Peyer's patch (tissue), 4 donors: ENCODE results near the gene MRTFB. TPM values are rescaled to one million over a fixed set of nuclear protein-coding genes. Genes with fewer than 3 reads are reported as not detected.

Experiments
- DNase-seq, 3 donors: peaks; one replicate each; pipeline ENCODE4 v3.0.0-alpha.2; 2017 to 2019
- H3K27ac ChIP-seq, 4 donors: fragments of 200-600 bp; sonication (generic); one replicate each; pipeline ENCODE4 v1.5.1; 2016 to 2019
- H3K27me3 ChIP-seq, 2 donors: fragments of 200-600 bp; sonication (generic); one replicate each; pipeline ENCODE4 v1.5.1; 2019
- H3K36me3 ChIP-seq, 3 donors: fragments of 200-600 bp; sonication (generic); one replicate each; pipeline ENCODE4 v1.5.1; 2016 to 2019
- H3K4me1 ChIP-seq, 4 donors: fragments of 200-600 bp; sonication (generic); one replicate each; pipeline ENCODE4 v1.5.1; 2016 to 2019
- H3K4me3 ChIP-seq, 4 donors: fragments of 200-600 bp; sonication (generic); 1 replicate in 3 of 4; 2 replicates in 1 of 4; pipeline ENCODE4 v1.5.1; 2016 to 2019; ENCODE audit warnings: mild to moderate bottlenecking in 1 of 4
- H3K9me3 ChIP-seq, 4 donors: fragments of 200-600 bp; sonication (generic); one replicate each; pipeline ENCODE4 v1.5.1; 2016 to 2019; ENCODE audit warnings: mild to moderate bottlenecking in 1 of 4
- CTCF ChIP-seq, 6 experiments: fragments of 450-650 bp in 4 of 6; fragments of 200-600 bp in 2 of 6; sonication (generic) in 1 of 6; IDR thresholded peaks; one replicate each; pipeline ENCODE4 v1.5.1; 2017 to 2019; ENCODE audit warnings: antibody characterized with exemption in 6 of 6, mild to moderate bottlenecking in 3 of 6, moderate library complexity in 1 of 6
- POLR2A ChIP-seq, 2 donors: fragments of 450-650 bp; IDR thresholded peaks; one replicate each; pipeline ENCODE4 v1.5.1; 2017; ENCODE audit warnings: antibody characterized with exemption in 2 of 2, mild to moderate bottlenecking in 2 of 2, moderate library complexity in 2 of 2
- total RNA-seq, 4 donors: library from RNA; depleted of rRNA; stranded (reverse); fragments of >200 nt; gene quantifications; one replicate each; pipeline ENCODE4 v1.1.0, GENCODE V29; 2016

MRTFB gene
- total RNA-seq, 4 donors from 2014 or later = 42.2 to 136 (median 68.7) TPM

GRCh38 chr16:14061732-14062259, 9.3 kb upstream of the MRTFB start:
- TF ChIP-seq POLR2A (IDR thresholded peaks at IDR 0.05) (no peak), CTCF (IDR thresholded peaks at IDR 0.05) (no peak)

DNA sequence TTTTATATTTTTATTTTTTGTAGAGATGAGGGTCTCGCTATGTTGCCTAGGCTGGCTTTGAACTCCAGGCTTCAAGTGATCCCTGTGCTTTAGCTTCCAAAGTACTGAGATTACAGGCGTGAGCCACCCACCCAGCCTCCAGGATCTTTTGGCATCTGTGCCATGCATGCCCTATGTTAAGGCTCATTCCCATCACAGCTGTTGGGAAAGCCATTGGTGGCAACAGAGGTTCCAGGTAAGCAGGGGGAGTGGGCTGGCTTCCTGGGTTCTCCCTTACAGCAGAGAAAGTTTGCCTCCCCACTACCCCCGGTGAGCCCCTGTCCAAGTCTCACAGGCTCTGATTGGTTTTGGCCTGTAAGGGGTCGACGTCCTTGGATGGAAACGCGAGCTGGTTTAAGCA, 8.9 kb upstream of the MRTFB start:
- no peak for DNase-seq
- Histone ChIP-seq H3K36me3 (no peaks in the 10 kb centered on the region), H3K27me3 (no peaks in the 10 kb centered on the region), H3K27ac (no peak overlapping the region), H3K4me1 (no peaks in the 10 kb centered on the region), H3K9me3 (no peaks in the 10 kb centered on the region), H3K4me3 (no peak overlapping the region)
- no peak for TF ChIP-seq POLR2A (IDR thresholded peaks at IDR 0.05)
- TF ChIP-seq CTCF (IDR thresholded peaks at IDR 0.05) = no peak

More at GRCh38 chr16:14061732-14062259, 9.3 kb upstream of the MRTFB start:
- H3K27me3 ChIP-seq = no peaks in the 10 kb centered on the region
- H3K4me1 ChIP-seq = no peaks in the 10 kb centered on the region
- H3K9me3 ChIP-seq = no peaks in the 10 kb centered on the region
- no peak overlapping the region for H3K27ac ChIP-seq
- DNase-seq = no peak
- H3K36me3 ChIP-seq = no peaks in the 10 kb centered on the region
- no peak overlapping the region for H3K4me3 ChIP-seq

GRCh38 chr16:14063618-14064581, 7.2 kb upstream of the MRTFB start:
- DNase-seq = no peak
- no peaks in the 10 kb centered on the region for H3K27me3 ChIP-seq
- no peaks in the 10 kb centered on the region for H3K9me3 ChIP-seq
- H3K4me1 ChIP-seq = no peaks in the 10 kb centered on the region
- no peak for TF ChIP-seq CTCF (IDR thresholded peaks at IDR 0.05)
- TF ChIP-seq POLR2A (IDR thresholded peaks at IDR 0.05) = no peak
- no peak overlapping the region for H3K27ac ChIP-seq
- H3K36me3 ChIP-seq = no peaks in the 10 kb centered on the region
- no peak overlapping the region for H3K4me3 ChIP-seq

GRCh38 chr16:14069818-14070217, 1.3 kb upstream of the MRTFB start:
- no peak for TF ChIP-seq POLR2A (IDR thresholded peaks at IDR 0.05)
- TF ChIP-seq CTCF (IDR thresholded peaks at IDR 0.05) = no peak
- H3K4me3 ChIP-seq = no peak overlapping the region
- H3K27ac ChIP-seq = no peak overlapping the region

GRCh38 chr16:14070555-14070876, 603 bp upstream of the MRTFB start:
- Histone ChIP-seq H3K36me3 (no peaks in the 10 kb centered on the region), H3K4me3 (peak overlapping the region; percentile 58 to 99 (median 95)), H3K4me1 (peaks cover 0 to 6% (median 4%) of the 10 kb centered on the region in 4 donors), H3K27me3 (no peaks in the 10 kb centered on the region), H3K9me3 (no peaks in the 10 kb centered on the region), H3K27ac (peak overlapping the region; percentile 81 to 93 (median 86))
- TF ChIP-seq POLR2A (IDR thresholded peaks at IDR 0.05) (no peak), CTCF (IDR thresholded peaks at IDR 0.05) (no peak)
- DNase-seq = no peak

More at GRCh38 chr16:14069818-14070217, 1.3 kb upstream of the MRTFB start:
- DNase-seq = no peak
- Histone ChIP-seq H3K36me3 (no peaks in the 10 kb centered on the region), H3K9me3 (no peaks in the 10 kb centered on the region), H3K27me3 (no peaks in the 10 kb centered on the region), H3K4me1 (peaks cover 0 to 6% (median 4%) of the 10 kb centered on the region in 4 donors)
